Stimulated activated CD4-positive, alpha-beta T cell treated with anti-CD3 and anti-CD28 coated beads, Interleukin-4, amount 100 ng/mL, for 1 hour (primary cell): ENCODE results near the gene ZNF324B.
"Not testable (repeated sequence)": the region's sequence is repeated elsewhere in the genome, so short reads cannot be mapped to it uniquely, and the experiment has no call there.

Experiments
- DNase-seq: peaks from one replicate; pipeline ENCODE4 v3.0.0-alpha.2; 2020

The ZNF324B gene

GRCh38 chr19:58455306-58455705 is 3.9 kb downstream of the ZNF324B start:
- DNase-seq = no peak

- no peak for DNase-seq
These were observed 4.7 kb downstream of the ZNF324B start for GRCh38 chr19:58456111-58456510.

GRCh38 chr19:58460039-58460438 is 8.6 kb downstream of the ZNF324B start:
- no peak for DNase-seq

- DNase-seq = no peak
These were observed 14.8 kb downstream of the ZNF324B start for GRCh38 chr19:58466089-58466759.

GRCh38 chr19:58466760-58467589 is 15.6 kb downstream of the ZNF324B start, which contains the start of gene ZNF324:
Gene ZNF324, plus strand, starts transcription at chr19:58467080. Its CDS starts 2,106 bp downstream, at chr19:58469186.
- peak; percentile 98 for DNase-seq

GRCh38 chr19:58468216-58468839 is 16.9 kb downstream of the ZNF324B start:
- DNase-seq = no peak

GRCh38 chr19:58469241-58470013 is 18.0 kb downstream of the ZNF324B start:
- no peak for DNase-seq

- DNase-seq = not testable (repeated sequence)
These were observed 19.6 kb downstream of the ZNF324B start for GRCh38 chr19:58470837-58471543.

GRCh38 chr19:58471736-58472135 is 20.3 kb downstream of the ZNF324B start:
- no peak for DNase-seq

GRCh38 chr19:58473775-58474174 is 22.4 kb downstream of the ZNF324B start:
- DNase-seq = no peak

GRCh38 chr19:58474291-58474996 is 23.0 kb downstream of the ZNF324B start:
- no peak for DNase-seq

GRCh38 chr19:58474997-58475713 is 23.7 kb downstream of the ZNF324B start:
- DNase-seq = no peak

GRCh38 chr19:58475714-58476497 is 24.5 kb downstream of the ZNF324B start, which contains the start of gene ZNF446:
Gene ZNF446, plus strand, starts transcription at chr19:58476352. Its CDS starts 867 bp downstream, at chr19:58477219.
- peak; percentile 91 for DNase-seq

- DNase-seq = no peak
These were observed 25.1 kb downstream of the ZNF324B start for GRCh38 chr19:58476498-58477015.

- DNase-seq = no peak
These were observed 25.7 kb downstream of the ZNF324B start for GRCh38 chr19:58477130-58477529.

- DNase-seq = no peak
These were observed 26.4 kb downstream of the ZNF324B start for GRCh38 chr19:58477871-58478270.

- DNase-seq = no peak
These were observed 27.9 kb downstream of the ZNF324B start for GRCh38 chr19:58479303-58479702.

GRCh38 chr19:58479736-58480480 is 28.5 kb downstream of the ZNF324B start:
- no peak for DNase-seq

GRCh38 chr19:58480481-58480830 is 29.0 kb downstream of the ZNF324B start:
- no peak for DNase-seq
